Activated CD8-positive, alpha-beta T cell treated with anti-CD3 and anti-CD28 coated beads for 36 hours (primary cell): ENCODE data around the gene RFX1. TPM values are rescaled to one million over a fixed set of nuclear protein-coding genes. Genes with fewer than 3 reads are reported as not detected.

Experiments
- ATAC-seq: fragments of 200-7000 bp; cut with Tn5 transposase; one replicate; pipeline ENCODE4 v1.10.0; 2021; ENCODE audit warnings: mild to moderate bottlenecking, moderate library complexity
- CTCF ChIA-PET: fragments of 350-600 bp; sonication (Branson Sonifier 250); formaldehyde crosslinking; loops from one replicate; lab custom pipeline; 2021; ENCODE audit warnings: antibody characterized with exemption; lab: Charles Lee
- POLR2A ChIA-PET: fragments of 350-600 bp; sonication (Branson Sonifier 250); formaldehyde crosslinking; loops from one replicate; lab custom pipeline; 2021; ENCODE audit warnings: antibody characterized with exemption; lab: Charles Lee
- DNase-seq: peaks from one replicate; pipeline ENCODE4 v3.0.0-alpha.2; 2020
- H3K27ac Mint-ChIP-seq: one replicate; pipeline ENCODE4 v1.8.0; 2021; ENCODE audit warnings: mild to moderate bottlenecking, mixed read lengths
- H3K27me3 Mint-ChIP-seq: one replicate; pipeline ENCODE4 v1.8.0; 2021; ENCODE audit warnings: mixed read lengths
- H3K36me3 Mint-ChIP-seq: one replicate; pipeline ENCODE4 v1.8.0; 2021; ENCODE audit warnings: low read depth, mixed read lengths
- H3K4me1 Mint-ChIP-seq: one replicate; pipeline ENCODE4 v1.8.0; 2021; ENCODE audit warnings: low read depth, mixed read lengths
- H3K4me3 Mint-ChIP-seq: one replicate; pipeline ENCODE4 v1.8.0; 2021; ENCODE audit warnings: mild to moderate bottlenecking, moderate library complexity, mixed read lengths
- H3K9me3 Mint-ChIP-seq: one replicate; pipeline ENCODE4 v1.8.0; 2021; ENCODE audit warnings: mixed read lengths
- intact Hi-C: fragments of 100-400 bp; cut with micrococcal nuclease; formaldehyde crosslinking; loops from one replicate; pipeline ENCODE4 v1.10.0; 2022
- total RNA-seq, 2 experiments: library from RNA; stranded (reverse); gene quantifications; one replicate each; pipeline ENCODE4 v1.2.3, GENCODE V29; 2021
- TF ChIP-seq, protein P1 (sequence below): fragments of 200-600 bp; IDR thresholded peaks from one replicate; pipeline ENCODE4 v1.8.0; 2022; ENCODE audit warnings: antibody characterized with exemption, mild to moderate bottlenecking

Gene RFX1
- total RNA-seq, 2 experiments from 2014 or later = 13.3 to 14.1 TPM

DNA sequence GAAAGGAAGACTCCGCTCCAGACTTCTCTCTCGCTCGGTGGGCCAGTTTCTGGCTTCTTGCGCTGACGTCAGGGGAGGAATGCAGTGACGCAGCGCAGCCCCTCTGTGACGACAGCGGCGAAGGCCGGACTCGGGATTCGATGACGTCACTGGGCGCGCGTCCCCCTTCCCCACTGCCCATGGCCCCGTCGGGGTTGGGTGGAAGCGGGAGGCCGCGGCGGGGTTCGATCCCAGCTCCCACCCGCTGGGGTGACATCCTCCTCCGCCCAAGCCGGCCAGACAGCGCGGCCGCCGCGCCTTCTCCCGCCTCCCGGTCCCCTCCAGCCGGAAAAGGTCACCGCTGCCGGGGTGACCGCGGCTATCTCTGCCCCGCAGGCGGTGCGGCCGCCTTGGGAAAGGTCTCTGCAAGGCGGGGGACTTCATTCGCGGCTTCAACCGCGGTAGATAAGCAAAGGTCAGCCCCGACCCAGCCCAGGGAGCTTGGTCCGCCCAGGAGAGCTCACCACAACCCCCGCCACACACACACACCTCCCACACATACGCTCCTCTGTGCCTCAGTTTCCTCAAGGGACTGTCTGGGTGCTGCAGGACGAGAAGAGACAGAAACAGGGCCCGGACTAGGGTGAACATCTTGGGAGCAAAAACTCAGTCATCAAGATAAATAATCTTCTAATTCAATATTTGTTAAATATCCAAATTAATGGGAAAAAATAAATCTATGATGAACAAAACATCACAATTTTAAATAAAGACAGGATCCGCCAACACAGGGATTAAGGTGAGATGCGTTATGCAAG, 844 bp upstream of the RFX1 start:
- H3K27ac Mint-ChIP-seq = peak overlapping the region; percentile 98
- H3K27me3 Mint-ChIP-seq = no peaks in the 10 kb centered on the region
- H3K36me3 Mint-ChIP-seq = no peaks in the 10 kb centered on the region
- ChIA-PET CTCF (interaction anchor here (1.0 to 1.7 kb wide), 4 partner anchors 24 to 104 kb away, joined by 3 to 10 read pairs (median 4); partner anchors contain the start of gene IL27RA), POLR2A (interaction anchor here (0.6 to 9.9 kb wide), 6 partner anchors 20 to 129 kb away, joined by 3 to 96 read pairs (median 4); partner anchors contain the start of gene IL27RA)
- intact Hi-C loops = no loop called here
- H3K4me1 Mint-ChIP-seq = peaks cover 32% of the 10 kb centered on the region
- TF ChIP-seq, protein P1, sequence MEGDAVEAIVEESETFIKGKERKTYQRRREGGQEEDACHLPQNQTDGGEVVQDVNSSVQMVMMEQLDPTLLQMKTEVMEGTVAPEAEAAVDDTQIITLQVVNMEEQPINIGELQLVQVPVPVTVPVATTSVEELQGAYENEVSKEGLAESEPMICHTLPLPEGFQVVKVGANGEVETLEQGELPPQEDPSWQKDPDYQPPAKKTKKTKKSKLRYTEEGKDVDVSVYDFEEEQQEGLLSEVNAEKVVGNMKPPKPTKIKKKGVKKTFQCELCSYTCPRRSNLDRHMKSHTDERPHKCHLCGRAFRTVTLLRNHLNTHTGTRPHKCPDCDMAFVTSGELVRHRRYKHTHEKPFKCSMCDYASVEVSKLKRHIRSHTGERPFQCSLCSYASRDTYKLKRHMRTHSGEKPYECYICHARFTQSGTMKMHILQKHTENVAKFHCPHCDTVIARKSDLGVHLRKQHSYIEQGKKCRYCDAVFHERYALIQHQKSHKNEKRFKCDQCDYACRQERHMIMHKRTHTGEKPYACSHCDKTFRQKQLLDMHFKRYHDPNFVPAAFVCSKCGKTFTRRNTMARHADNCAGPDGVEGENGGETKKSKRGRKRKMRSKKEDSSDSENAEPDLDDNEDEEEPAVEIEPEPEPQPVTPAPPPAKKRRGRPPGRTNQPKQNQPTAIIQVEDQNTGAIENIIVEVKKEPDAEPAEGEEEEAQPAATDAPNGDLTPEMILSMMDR = no peak
- peak; percentile 39 for DNase-seq
- peak; percentile 9 for ATAC-seq
- H3K4me3 Mint-ChIP-seq = peak overlapping the region; percentile 88
- H3K9me3 Mint-ChIP-seq = no peaks in the 10 kb centered on the region

DNA sequence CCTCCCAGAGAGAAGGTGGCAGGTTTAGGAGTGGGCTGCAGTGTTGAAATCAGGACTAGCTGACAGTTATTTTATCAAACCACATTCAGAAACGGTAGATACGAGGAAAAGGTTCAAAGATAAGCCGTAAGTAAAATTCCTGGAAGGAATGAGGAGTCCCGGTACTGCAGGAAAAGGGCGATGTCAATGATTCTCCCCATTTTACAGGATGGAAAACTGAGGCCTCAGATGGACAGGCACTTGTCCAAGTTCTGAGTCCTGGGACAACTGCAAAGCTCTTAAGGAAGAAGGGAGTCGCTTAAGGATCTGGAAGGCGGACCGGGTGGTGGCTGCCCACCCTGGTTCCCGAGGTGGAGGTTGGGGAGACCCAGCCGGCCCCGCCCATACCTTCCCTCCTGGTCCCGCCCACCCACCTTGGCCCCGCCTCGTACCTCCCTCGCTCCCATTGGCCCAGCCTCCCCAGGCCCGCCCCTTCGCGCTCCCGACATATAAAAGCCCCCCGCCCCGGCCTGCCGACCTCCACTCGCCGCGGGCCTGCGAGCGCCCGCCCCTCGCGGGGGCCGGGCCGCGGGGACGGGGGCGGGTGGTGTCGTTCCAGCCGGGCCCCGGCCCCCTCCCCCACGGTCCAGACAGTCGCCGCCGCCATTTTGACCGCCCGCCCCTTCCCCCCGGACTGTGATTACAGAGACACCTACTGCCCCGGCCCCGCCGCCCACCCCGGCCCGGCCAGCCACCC, 603 bp downstream of the RFX1 start:
- DNase-seq (peak; percentile 95), ATAC-seq (peak; percentile 57)
- Mint-ChIP-seq H3K4me1 (peaks cover 43% of the 10 kb centered on the region), H3K36me3 (peaks cover 4% of the 10 kb centered on the region), H3K4me3 (peak overlapping the region; percentile 88), H3K27ac (peak overlapping the region; percentile 98), H3K9me3 (no peaks in the 10 kb centered on the region), H3K27me3 (no peaks in the 10 kb centered on the region)
- TF ChIP-seq, protein P1 = no peak
- ChIA-PET POLR2A (interaction anchor here (1.0 to 9.9 kb wide), 8 partner anchors 12 to 145 kb away, joined by 3 to 96 read pairs (median 5); partner anchors contain the start of gene IL27RA), CTCF (interaction anchor here (0.5 to 1.7 kb wide), 3 partner anchors 26 to 322 kb away, joined by 3 to 10 read pairs (median 4); partner anchors contain the start of gene IL27RA)
- intact Hi-C loops = no loop called here

DNA sequence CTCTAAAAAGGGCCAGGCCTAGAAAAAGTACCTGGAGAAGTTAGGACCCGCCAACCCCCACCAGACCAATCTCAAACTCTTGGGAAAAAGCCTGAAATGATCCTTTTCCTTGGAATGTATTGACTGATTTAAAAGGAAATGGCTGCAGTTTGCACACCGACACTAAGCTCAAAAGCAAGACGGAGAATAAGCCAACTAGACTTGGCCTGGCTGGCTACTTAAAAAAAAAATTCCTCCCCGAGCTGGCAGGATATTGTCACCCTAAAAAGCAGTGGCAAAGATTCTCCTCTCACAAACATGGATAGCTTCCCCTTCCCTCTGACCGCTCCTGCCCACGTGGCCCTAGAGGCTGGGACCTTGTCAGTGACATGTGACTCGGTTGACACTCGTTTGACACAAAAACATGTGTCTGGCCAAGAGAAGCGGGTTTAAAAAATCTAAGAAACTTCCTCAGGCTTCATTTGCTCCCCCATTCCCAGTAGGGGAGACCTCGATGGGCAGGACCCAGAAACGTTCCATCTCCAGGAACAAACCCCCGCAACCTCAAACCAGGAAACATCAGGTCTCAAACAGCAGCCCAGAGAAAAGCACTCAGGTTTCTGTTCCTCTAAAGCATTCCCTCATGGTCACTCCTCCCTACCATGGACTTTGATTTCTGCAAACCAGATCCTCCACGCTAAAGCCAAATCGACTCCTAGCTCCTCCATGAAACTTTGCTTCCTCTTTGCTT, 1.3 kb downstream of the RFX1 start:
- Mint-ChIP-seq H3K4me1 (peaks cover 47% of the 10 kb centered on the region), H3K27ac (peak overlapping the region; percentile 89), H3K9me3 (no peaks in the 10 kb centered on the region), H3K4me3 (peak overlapping the region; percentile 88), H3K36me3 (peaks cover 10% of the 10 kb centered on the region), H3K27me3 (no peaks in the 10 kb centered on the region)
- DNase-seq (no peak), ATAC-seq (no peak)
- POLR2A ChIA-PET = interaction anchor here (1.0 to 9.9 kb wide), 6 partner anchors 12 to 144 kb away, joined by 3 to 96 read pairs (median 4); no protein-coding TSS in a partner anchor
- TF ChIP-seq, protein P1 = no peak
- CTCF ChIA-PET = interaction anchor here (1.1 to 2.6 kb wide), 4 partner anchors 17 to 54 kb away, joined by 3 to 11 read pairs (median 7); partner anchors contain the start of gene IL27RA
- intact Hi-C loops = no loop called here

DNA sequence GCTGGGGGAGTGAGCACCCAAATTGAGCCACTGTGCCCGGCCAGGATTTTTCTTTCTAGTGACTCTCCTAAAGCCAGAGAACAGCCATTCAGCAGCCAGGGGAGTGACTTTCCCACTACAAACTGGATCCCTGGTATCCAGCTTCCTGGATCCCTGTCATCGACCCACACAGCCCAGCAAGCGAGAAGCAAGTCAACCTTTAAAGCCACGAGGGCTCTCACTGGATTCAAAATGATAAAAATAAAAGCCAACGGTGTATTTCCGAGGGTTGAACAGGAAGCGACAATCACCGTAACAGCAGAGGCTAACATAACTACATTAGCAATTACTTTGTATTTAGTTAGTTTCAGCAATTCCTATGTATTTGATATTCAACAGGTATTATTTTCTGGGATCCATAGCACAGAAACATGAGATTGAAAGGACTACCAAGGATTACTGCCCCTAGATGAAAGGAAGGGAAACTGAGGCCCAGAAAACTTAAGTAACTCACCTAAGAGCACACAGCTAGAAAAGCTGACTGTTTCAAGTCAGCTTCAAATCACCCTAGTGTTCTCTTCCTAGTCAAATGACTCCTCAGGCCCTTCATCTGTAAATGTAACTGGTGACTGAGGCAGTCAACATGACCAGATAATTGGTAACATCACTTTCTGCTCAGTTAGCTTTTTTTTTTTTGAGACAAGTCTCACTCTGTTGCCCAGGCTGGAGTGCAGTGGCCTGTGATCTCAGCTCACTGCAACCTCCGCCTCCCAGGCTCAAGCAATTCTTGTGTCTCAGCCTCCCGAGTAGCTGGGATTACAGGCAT, 2.7 kb downstream of the RFX1 start:
- ChIA-PET CTCF (interaction anchor here (1.1 to 2.6 kb wide), 4 partner anchors 16 to 45 kb away, joined by 3 to 11 read pairs (median 8); partner anchors contain the start of gene IL27RA), POLR2A (interaction anchor here (0.6 to 9.9 kb wide), 7 partner anchors 10 to 134 kb away, joined by 3 to 96 read pairs (median 4); partner anchors contain the start of genes IL27RA and PODNL1)
- peaks cover 47% of the 10 kb centered on the region for H3K4me1 Mint-ChIP-seq
- H3K27ac Mint-ChIP-seq = peak overlapping the region; percentile 93
- TF ChIP-seq, protein P1 = no peak
- peaks cover 7% of the 10 kb centered on the region for H3K9me3 Mint-ChIP-seq
- peak overlapping the region; percentile 57 for H3K4me3 Mint-ChIP-seq
- peaks cover 22% of the 10 kb centered on the region for H3K36me3 Mint-ChIP-seq
- ATAC-seq (no peak), DNase-seq (peak; percentile 37)
- intact Hi-C loops = no loop called here
- no peaks in the 10 kb centered on the region for H3K27me3 Mint-ChIP-seq
